Frontal cortex (tissue), 1 donor: ENCODE results near the gene FRMD1. TPM values are rescaled to one million over a fixed set of nuclear protein-coding genes. Genes with fewer than 3 reads are reported as not detected.

Experiments
- total RNA-seq: library from RNA; depleted of rRNA; stranded (reverse); fragments of >200 nt; gene quantifications from one replicate; pipeline ENCODE4 v1.2.3, GENCODE V29; 2014

The FRMD1 gene
- total RNA-seq, 1 donor from 2014 or later: not detected

Other genes starting within 250 kb of the FRMD1 start
- 0.41 TPM for gene KIF25, start 81.5 kb downstream of the FRMD1 start, total RNA-seq
- 2.9 TPM for gene DACT2, start 240.6 kb upstream of the FRMD1 start, total RNA-seq